Endothelial cell of umbilical vein (primary cell): ENCODE measurements around the gene GRM4. TPM values are rescaled to one million over a fixed set of nuclear protein-coding genes. Genes with fewer than 3 reads are reported as not detected.

Source experiments
- BruUV-seq: library from RNA; stranded (reverse); fragments of 400-500 nt; replicated peaks from 2 replicates; lab custom pipeline; 2021; lab: Mats Ljungman, UMichigan
- CTCF ChIA-PET: fragments of 300-600, 350-600 bp; sonication (Branson Sonifier 250); formaldehyde crosslinking; loops from one replicate; lab custom pipeline; 2021; ENCODE audit warnings: antibody characterized with exemption, inconsistent platforms; lab: Charles Lee
- POLR2A ChIA-PET: fragments of 300-600, 350-600 bp; sonication (Branson Sonifier 250); formaldehyde crosslinking; loops from one replicate; lab custom pipeline; 2021; ENCODE audit warnings: antibody characterized with exemption, inconsistent platforms; lab: Charles Lee
- DNase-seq: peaks from one replicate; pipeline ENCODE4 v3.0.0-alpha.2; 2011; ENCODE audit warnings: low read depth, low spot score
- FAIRE-seq: peaks from 2 replicates; lab custom pipeline; 2011; peaks lifted over from hg19 to GRCh38; lab: Jason Lieb, UNC
- H2AFZ ChIP-seq: 2 replicates; pipeline ENCODE4 v1.6.0; 2012; ENCODE audit warnings: low read depth, low read length, control low read depth, inconsistent platforms
- H3K27ac ChIP-seq: 2 replicates; pipeline ENCODE4 v1.5.1; 2011; ENCODE audit warnings: low read depth, mild to moderate bottlenecking, control low read depth, low read length, moderate library complexity; ENCODE audit not compliant: insufficient read depth
- H3K27me3 ChIP-seq, 2 experiments: 2 replicates each; pipeline versions ENCODE4 v1.6.0 to v1.6.1; 2011; ENCODE audit warnings: low read length in 2 of 2, mixed read lengths in 1 of 2; ENCODE audit not compliant: control insufficient read depth in 2 of 2, insufficient read depth in 2 of 2
- H3K36me3 ChIP-seq, 2 experiments: 2 replicates in 1 of 2; 3 replicates in 1 of 2; pipeline ENCODE4 v1.5.1; 2011; ENCODE audit warnings: low read length in 2 of 2, mild to moderate bottlenecking in 1 of 2, moderate library complexity in 1 of 2; ENCODE audit not compliant: control insufficient read depth in 2 of 2, insufficient read depth in 2 of 2; ENCODE audit errors: extremely low read depth in 1 of 2
- H3K4me1 ChIP-seq: 3 replicates; pipeline ENCODE4 v1.5.1; 2011; ENCODE audit warnings: mild to moderate bottlenecking, low read length; ENCODE audit not compliant: control insufficient read depth, insufficient read depth; ENCODE audit errors: extremely low read depth
- H3K4me2 ChIP-seq: 2 replicates; pipeline ENCODE4 v1.6.1; 2011; ENCODE audit warnings: low read length, control low read depth, mixed read lengths; ENCODE audit not compliant: insufficient read depth
- H3K4me3 ChIP-seq, 3 experiments: fragments of 200-600 bp in 1 of 3; sonication (generic), shearing (Covaris generic) in 1 of 3; replicated peaks in 1 of 3; 2 replicates each; pipeline ENCODE4 v1.5.1; 2011 to 2016; ENCODE audit warnings: control low read depth in 3 of 3, low read length in 3 of 3, mild to moderate bottlenecking in 2 of 3, inconsistent platforms in 1 of 3, low read depth in 1 of 3, moderate library complexity in 1 of 3; ENCODE audit not compliant: insufficient read depth in 1 of 3
- H3K79me2 ChIP-seq: 2 replicates; pipeline ENCODE4 v1.6.0; 2012; ENCODE audit warnings: low read length, inconsistent platforms; ENCODE audit not compliant: control insufficient read depth, insufficient read depth
- H3K9ac ChIP-seq: replicated peaks from 2 replicates; pipeline ENCODE3; 2011; ENCODE audit warnings: low read length, control low read depth; ENCODE audit not compliant: insufficient read depth; ENCODE audit errors: extremely low read depth
- H3K9me1 ChIP-seq: replicated peaks from 3 replicates; pipeline ENCODE4 v1.6.0; 2011; ENCODE audit warnings: mild to moderate bottlenecking, low read length; ENCODE audit not compliant: control insufficient read depth, insufficient read depth; ENCODE audit errors: extremely low read depth
- H3K9me3 ChIP-seq: replicated peaks from 2 replicates; pipeline ENCODE4 v1.5.1; 2012; ENCODE audit warnings: low read length, inconsistent platforms; ENCODE audit not compliant: control insufficient read depth, insufficient read depth
- H4K20me1 ChIP-seq: replicated peaks from 2 replicates; pipeline ENCODE3; 2011; ENCODE audit warnings: mild to moderate bottlenecking, low read length; ENCODE audit not compliant: control insufficient read depth, insufficient read depth; ENCODE audit errors: extremely low read depth
- EZH2 ChIP-seq: IDR thresholded peaks from 2 replicates; pipeline ENCODE4 v1.6.1; 2012; ENCODE audit warnings: borderline replicate concordance, low read depth, mild to moderate bottlenecking, moderate library complexity, low read length, inconsistent platforms; ENCODE audit not compliant: severe bottlenecking
- FOS ChIP-seq: IDR thresholded peaks from 2 replicates; pipeline ENCODE4 v1.6.1; 2011; ENCODE audit warnings: mild to moderate bottlenecking, low read length, moderate library complexity, borderline replicate concordance; ENCODE audit not compliant: insufficient read depth
- GATA2 ChIP-seq: IDR thresholded peaks from 2 replicates; pipeline ENCODE4 v1.7.0; 2011; ENCODE audit warnings: low read depth, mild to moderate bottlenecking, moderate library complexity, mixed read lengths, low read length; ENCODE audit not compliant: insufficient read length, insufficient read depth
- JUN ChIP-seq: IDR thresholded peaks from 2 replicates; pipeline ENCODE4 v1.6.1; 2011; ENCODE audit warnings: borderline replicate concordance, low read depth; ENCODE audit not compliant: insufficient read length, insufficient read depth
- MYC ChIP-seq: IDR thresholded peaks from one replicate; pipeline ENCODE4 v1.6.1; 2011; ENCODE audit warnings: mild to moderate bottlenecking, low read depth, low read length
- POLR2A ChIP-seq: IDR thresholded peaks from 2 replicates; pipeline ENCODE4 v1.6.1; 2012; ENCODE audit warnings: low read depth, mild to moderate bottlenecking, control low read depth, low read length
- POLR2AphosphoS5 ChIP-seq: IDR thresholded peaks from 2 replicates; pipeline ENCODE4 v1.6.1; 2012; ENCODE audit warnings: low read depth, mild to moderate bottlenecking, control low read depth, low read length, moderate library complexity; ENCODE audit not compliant: insufficient read depth
- dilution Hi-C: fragments of 300-500 bp; cut with MboI; formaldehyde crosslinking; loops from one replicate; pipeline ENCODE4 v1.15.0; 2019; ENCODE audit warnings: low sequenced_read_pairs; ENCODE audit not compliant: extremely low pct_ligation_motif_present
- intact Hi-C: fragments of 100-400 bp; cut with micrococcal nuclease; formaldehyde crosslinking; loops from one replicate; pipeline ENCODE4 v1.10.0; 2022
- polyA plus RNA-seq, 4 experiments: library from polyadenylated mRNA; depleted of rRNA in 3 of 4; stranded (reverse) in 3 of 4; unstranded in 1 of 4; fragments of >200 nt; gene quantifications; 2 replicates each; pipeline versions ENCODE4 v1.2.1 to v1.2.3, GENCODE V29; 2011 to 2012; ENCODE audit warnings: missing spikeins in 1 of 4
- total RNA-seq: library from RNA; stranded (reverse); gene quantifications from 2 replicates; pipeline ENCODE4 v1.2.3, GENCODE V29; 2021
- TF ChIP-seq, protein P1 (sequence below), 2 donors: IDR thresholded peaks; 1 replicate in 1 of 2; 2 replicates in 1 of 2; pipeline ENCODE4 v1.5.1; 2011; ENCODE audit warnings: low read length in 2 of 2, mild to moderate bottlenecking in 2 of 2, moderate library complexity in 2 of 2, control low read depth in 1 of 2, inconsistent platforms in 1 of 2, low read depth in 1 of 2; ENCODE audit not compliant: insufficient read depth in 1 of 2; ENCODE audit errors: extremely low read depth in 1 of 2
- TF ChIP-seq, protein P2 (sequence below): IDR thresholded peaks from 2 replicates; pipeline ENCODE4 v1.6.1; 2011; ENCODE audit not compliant: insufficient read depth, insufficient read length

GRM4 gene
- total and polyA plus RNA-seq, 2 donors (not counting 3 experiments of a cell fraction or from before 2014, with no cell fraction given), result 0.03 TPM; not detected in 1

DNA sequence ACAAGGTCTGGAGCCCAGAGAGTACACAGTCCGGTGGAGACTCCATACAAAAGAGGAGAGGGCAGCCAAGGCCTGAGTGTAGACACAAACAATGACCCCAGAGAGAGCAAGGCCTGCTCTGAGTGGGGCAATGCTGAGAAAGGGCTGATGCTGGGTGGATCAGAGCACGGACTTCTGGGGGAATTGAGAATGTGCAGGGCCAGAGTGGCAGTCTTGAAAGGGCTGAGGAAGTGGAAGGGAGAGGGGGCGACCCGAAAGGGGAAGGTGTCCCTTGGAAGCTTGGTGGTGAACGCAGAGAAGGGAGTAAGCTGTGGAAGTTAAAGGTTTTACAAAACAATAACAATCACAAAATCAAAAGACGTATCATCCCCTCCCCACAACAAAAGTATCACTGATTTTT lies 12.0 kb upstream of the GRM4 start:
- POLR2A ChIA-PET, result no interaction called here
- CTCF ChIA-PET, result interaction anchor here (1.2 to 10.0 kb wide), 4 partner anchors 104 to 452 kb away, joined by 3 to 245 read pairs (median 35); partner anchors contain the start of gene IP6K3
- no peak overlapping the region for H3K27ac ChIP-seq
- TF ChIP-seq, protein P1, sequence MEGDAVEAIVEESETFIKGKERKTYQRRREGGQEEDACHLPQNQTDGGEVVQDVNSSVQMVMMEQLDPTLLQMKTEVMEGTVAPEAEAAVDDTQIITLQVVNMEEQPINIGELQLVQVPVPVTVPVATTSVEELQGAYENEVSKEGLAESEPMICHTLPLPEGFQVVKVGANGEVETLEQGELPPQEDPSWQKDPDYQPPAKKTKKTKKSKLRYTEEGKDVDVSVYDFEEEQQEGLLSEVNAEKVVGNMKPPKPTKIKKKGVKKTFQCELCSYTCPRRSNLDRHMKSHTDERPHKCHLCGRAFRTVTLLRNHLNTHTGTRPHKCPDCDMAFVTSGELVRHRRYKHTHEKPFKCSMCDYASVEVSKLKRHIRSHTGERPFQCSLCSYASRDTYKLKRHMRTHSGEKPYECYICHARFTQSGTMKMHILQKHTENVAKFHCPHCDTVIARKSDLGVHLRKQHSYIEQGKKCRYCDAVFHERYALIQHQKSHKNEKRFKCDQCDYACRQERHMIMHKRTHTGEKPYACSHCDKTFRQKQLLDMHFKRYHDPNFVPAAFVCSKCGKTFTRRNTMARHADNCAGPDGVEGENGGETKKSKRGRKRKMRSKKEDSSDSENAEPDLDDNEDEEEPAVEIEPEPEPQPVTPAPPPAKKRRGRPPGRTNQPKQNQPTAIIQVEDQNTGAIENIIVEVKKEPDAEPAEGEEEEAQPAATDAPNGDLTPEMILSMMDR (IDR thresholded peaks at IDR 0.05; ENCODE audit: extremely low read depth in 1 of 2, insufficient read depth in 1 of 2, low read depth in 1 of 2, low read length in 2 of 2), result no peak
- TF ChIP-seq GATA2, result no peak
- no peak for TF ChIP-seq POLR2AphosphoS5
- TF ChIP-seq EZH2, result no peak
- no peak for TF ChIP-seq POLR2A
- TF ChIP-seq MYC, result no peak
- TF ChIP-seq, protein P2, sequence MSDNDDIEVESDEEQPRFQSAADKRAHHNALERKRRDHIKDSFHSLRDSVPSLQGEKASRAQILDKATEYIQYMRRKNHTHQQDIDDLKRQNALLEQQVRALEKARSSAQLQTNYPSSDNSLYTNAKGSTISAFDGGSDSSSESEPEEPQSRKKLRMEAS, result no peak
- TF ChIP-seq FOS, result no peak
- no peak for TF ChIP-seq JUN
- H4K20me1 ChIP-seq, result no peaks in the 10 kb centered on the region
- no peak overlapping the region for H2AFZ ChIP-seq
- no peaks in the 10 kb centered on the region for H3K79me2 ChIP-seq
- H3K4me3 ChIP-seq, result no peak overlapping the region
- intact Hi-C loops (no loop called here), dilution Hi-C loops (no loop called here)
- DNase-seq (no peak), FAIRE-seq (no peak)
- H3K27me3 ChIP-seq, result peaks cover 9 to 11% of the 10 kb centered on the region in 2 experiments
- no TSS peak for BruUV-seq
- H3K9me3 ChIP-seq, result no peaks in the 10 kb centered on the region
- no peaks in the 10 kb centered on the region for H3K36me3 ChIP-seq
- H3K4me2 ChIP-seq, result no peak overlapping the region
- H3K4me1 ChIP-seq, result no peaks in the 10 kb centered on the region
- no peaks in the 10 kb centered on the region for H3K9me1 ChIP-seq
- no peak overlapping the region for H3K9ac ChIP-seq
